Measurements from ENCODE around the gene MEGF10. TPM values are rescaled to one million over a fixed set of nuclear protein-coding genes. Genes with fewer than 3 reads are reported as not detected.

MEGF10 gene
- total and polyA plus RNA-seq, 10 donors: 0.02 to 2.2 (median 0.22) TPM

- 29 to 40% (median 34%) methylated on average over 4 of the region's 4 CpGs for WGBS, 5 donors
- no peaks in the 10 kb centered on the region for H3K36me3 ChIP-seq
- H3K27ac ChIP-seq: no peak overlapping the region
- DNase-seq: no peak
- peaks cover 0 to 7% (median 0%) of the 10 kb centered on the region in 6 donors for H3K4me1 ChIP-seq
- no peaks in the 10 kb centered on the region for H3K9me3 ChIP-seq
- no peak for TF ChIP-seq POLR2AphosphoS5 (IDR thresholded peaks at IDR 0.05)
- TF ChIP-seq POLR2A (IDR thresholded peaks at IDR 0.05): no peak
- no peak for TF ChIP-seq CTCF (IDR thresholded peaks at IDR 0.05 in 8 of 11, conservative IDR thresholded peaks at IDR 0.05 in 3 of 11)
- intact Hi-C loops (cut with DNase I; ENCODE audit: low total_unique reads): no loop called here
- no peak overlapping the region for H3K4me3 ChIP-seq
- H3K27me3 ChIP-seq (replicated peaks in 1 of 7): no peaks in the 10 kb centered on the region
Measured at GRCh38 chr5:127410959-127411358, 120.4 kb downstream of the MEGF10 start.

GRCh38 chr5:127411381-127411780 is 120.8 kb downstream of the MEGF10 start:
- 75 to 90% (median 84%) methylated on average over 5 of the region's 5 CpGs for WGBS, 5 donors
- Histone ChIP-seq H3K9me3 (no peaks in the 10 kb centered on the region), H3K36me3 (no peaks in the 10 kb centered on the region), H3K27ac (no peak overlapping the region), H3K27me3 (replicated peaks in 1 of 7) (no peaks in the 10 kb centered on the region), H3K4me1 (peaks cover 0 to 7% (median 0%) of the 10 kb centered on the region in 6 donors), H3K4me3 (no peak overlapping the region)
- intact Hi-C loops (cut with DNase I; ENCODE audit: low total_unique reads): no loop called here
- DNase-seq: no peak
- TF ChIP-seq POLR2A (IDR thresholded peaks at IDR 0.05) (no peak), CTCF (IDR thresholded peaks at IDR 0.05 in 8 of 11, conservative IDR thresholded peaks at IDR 0.05 in 3 of 11) (no peak), POLR2AphosphoS5 (IDR thresholded peaks at IDR 0.05) (no peak)

GRCh38 chr5:127412698-127413097 is 122.1 kb downstream of the MEGF10 start:
- Histone ChIP-seq H3K27ac (no peak overlapping the region), H3K27me3 (replicated peaks in 1 of 7) (no peaks in the 10 kb centered on the region), H3K4me3 (no peak overlapping the region), H3K9me3 (no peaks in the 10 kb centered on the region), H3K4me1 (peaks cover 0 to 7% (median 0%) of the 10 kb centered on the region in 6 donors), H3K36me3 (no peaks in the 10 kb centered on the region)
- no peak for DNase-seq
- TF ChIP-seq CTCF (IDR thresholded peaks at IDR 0.05 in 8 of 11, conservative IDR thresholded peaks at IDR 0.05 in 3 of 11) (no peak), POLR2AphosphoS5 (IDR thresholded peaks at IDR 0.05) (no peak), POLR2A (IDR thresholded peaks at IDR 0.05) (no peak)
- intact Hi-C loops (cut with DNase I; ENCODE audit: low total_unique reads): no loop called here
- whole genome bisulfite sequencing, 5 donors: 89 to 97% (median 95%) methylated on average over 3 of the region's 3 CpGs

GRCh38 chr5:127415034-127415433 is 124.4 kb downstream of the MEGF10 start:
- Histone ChIP-seq H3K4me3 (no peak overlapping the region), H3K9me3 (no peaks in the 10 kb centered on the region), H3K27ac (no peak overlapping the region), H3K4me1 (peaks cover 0 to 7% (median 0%) of the 10 kb centered on the region in 6 donors), H3K27me3 (replicated peaks in 1 of 7) (no peaks in the 10 kb centered on the region), H3K36me3 (no peaks in the 10 kb centered on the region)
- 76 to 85% (median 78%) methylated on average over 2 of the region's 2 CpGs for WGBS, 5 donors
- no peak for TF ChIP-seq POLR2AphosphoS5 (IDR thresholded peaks at IDR 0.05)
- TF ChIP-seq POLR2A (IDR thresholded peaks at IDR 0.05): no peak
- no peak for TF ChIP-seq CTCF (IDR thresholded peaks at IDR 0.05 in 8 of 11, conservative IDR thresholded peaks at IDR 0.05 in 3 of 11)
- no peak for DNase-seq
- intact Hi-C loops (cut with DNase I; ENCODE audit: low total_unique reads): no loop called here

Data from spleen (tissue), 11 donors.